ENCODE data around the gene SNED1.

DNA sequence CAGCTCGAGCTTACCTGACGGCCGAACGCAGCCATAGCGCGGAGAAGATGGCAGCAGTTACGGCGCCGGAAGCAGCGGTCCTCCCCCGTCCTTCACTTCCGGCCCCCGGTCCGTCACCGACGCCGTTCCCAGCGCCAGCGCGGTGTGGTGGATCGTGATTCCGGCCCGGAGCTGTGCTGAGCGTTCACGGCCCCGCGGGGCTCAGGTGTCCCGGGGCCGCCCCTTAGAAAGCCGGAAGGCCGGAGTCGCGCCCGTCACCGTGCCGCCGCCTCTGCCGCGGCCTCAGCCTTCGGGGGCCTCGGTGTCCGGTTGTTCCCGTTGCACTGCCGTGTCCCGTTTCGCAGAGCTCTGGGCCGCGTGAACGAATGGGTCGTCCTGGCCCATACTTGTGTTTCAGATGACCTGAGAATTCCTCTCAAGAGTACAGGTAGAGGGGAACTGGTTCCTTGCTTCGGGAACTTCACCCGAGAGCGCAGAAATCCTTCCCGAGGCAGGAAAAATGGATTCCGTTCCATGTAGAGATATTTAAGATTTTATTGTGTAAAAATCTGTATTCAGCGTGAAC lies 103.9 kb downstream of the SNED1 start, which contains the start of gene MTERF4:
- TF ChIP-seq, protein P1, sequence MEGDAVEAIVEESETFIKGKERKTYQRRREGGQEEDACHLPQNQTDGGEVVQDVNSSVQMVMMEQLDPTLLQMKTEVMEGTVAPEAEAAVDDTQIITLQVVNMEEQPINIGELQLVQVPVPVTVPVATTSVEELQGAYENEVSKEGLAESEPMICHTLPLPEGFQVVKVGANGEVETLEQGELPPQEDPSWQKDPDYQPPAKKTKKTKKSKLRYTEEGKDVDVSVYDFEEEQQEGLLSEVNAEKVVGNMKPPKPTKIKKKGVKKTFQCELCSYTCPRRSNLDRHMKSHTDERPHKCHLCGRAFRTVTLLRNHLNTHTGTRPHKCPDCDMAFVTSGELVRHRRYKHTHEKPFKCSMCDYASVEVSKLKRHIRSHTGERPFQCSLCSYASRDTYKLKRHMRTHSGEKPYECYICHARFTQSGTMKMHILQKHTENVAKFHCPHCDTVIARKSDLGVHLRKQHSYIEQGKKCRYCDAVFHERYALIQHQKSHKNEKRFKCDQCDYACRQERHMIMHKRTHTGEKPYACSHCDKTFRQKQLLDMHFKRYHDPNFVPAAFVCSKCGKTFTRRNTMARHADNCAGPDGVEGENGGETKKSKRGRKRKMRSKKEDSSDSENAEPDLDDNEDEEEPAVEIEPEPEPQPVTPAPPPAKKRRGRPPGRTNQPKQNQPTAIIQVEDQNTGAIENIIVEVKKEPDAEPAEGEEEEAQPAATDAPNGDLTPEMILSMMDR (IDR thresholded peaks at IDR 0.05; ENCODE audit: low read depth, low read length, poor library complexity, severe bottlenecking), result no peak
- no peak for TF ChIP-seq EZH2phosphoT487 (IDR thresholded peaks at IDR 0.05; ENCODE audit: borderline replicate concordance, low read length)

Data from DOHH2 (cell line).